ENCODE data around the gene KLHL29. TPM values are rescaled to one million over a fixed set of nuclear protein-coding genes. Genes with fewer than 3 reads are reported as not detected.

KLHL29 gene
- total RNA-seq, 1 donor = 1.0 TPM

- no peaks in the 10 kb centered on the region for H3K27me3 ChIP-seq (ENCODE audit: insufficient read depth, low read length)
Observed at GRCh38 chr2:23687713-23688112, 302.7 kb downstream of the KLHL29 start.

GRCh38 chr2:23688486-23689130, 303.6 kb downstream of the KLHL29 start:
- no peaks in the 10 kb centered on the region for H3K27me3 ChIP-seq (ENCODE audit: insufficient read depth, low read length)
- H3K4me3 ChIP-seq (ENCODE audit: low read length) = no peak overlapping the region
- H3K9me3 ChIP-seq (ENCODE audit: low read depth, low read length) = no peaks in the 10 kb centered on the region
- no peaks in the 10 kb centered on the region for H3K4me1 ChIP-seq (ENCODE audit: insufficient read depth, low read length)

More at GRCh38 chr2:23687713-23688112, 302.7 kb downstream of the KLHL29 start:
- H3K9me3 ChIP-seq (ENCODE audit: low read depth, low read length) = no peaks in the 10 kb centered on the region
- H3K4me3 ChIP-seq (ENCODE audit: low read length) = no peak overlapping the region
- no peaks in the 10 kb centered on the region for H3K4me1 ChIP-seq (ENCODE audit: insufficient read depth, low read length)

GRCh38 chr2:23689131-23689700, 304.2 kb downstream of the KLHL29 start:
- Histone ChIP-seq H3K4me3 (ENCODE audit: low read length) (no peak overlapping the region), H3K9me3 (ENCODE audit: low read depth, low read length) (no peaks in the 10 kb centered on the region), H3K4me1 (ENCODE audit: insufficient read depth, low read length) (no peaks in the 10 kb centered on the region), H3K27me3 (ENCODE audit: insufficient read depth, low read length) (no peaks in the 10 kb centered on the region)

- no peaks in the 10 kb centered on the region for H3K4me1 ChIP-seq (ENCODE audit: insufficient read depth, low read length)
- no peak overlapping the region for H3K4me3 ChIP-seq (ENCODE audit: low read length)
- no peaks in the 10 kb centered on the region for H3K27me3 ChIP-seq (ENCODE audit: insufficient read depth, low read length)
- no peaks in the 10 kb centered on the region for H3K9me3 ChIP-seq (ENCODE audit: low read depth, low read length)
Observed at GRCh38 chr2:23689891-23690290, 304.9 kb downstream of the KLHL29 start.

GRCh38 chr2:23690421-23691105, 305.6 kb downstream of the KLHL29 start:
- Histone ChIP-seq H3K9me3 (ENCODE audit: low read depth, low read length) (no peaks in the 10 kb centered on the region), H3K4me1 (ENCODE audit: insufficient read depth, low read length) (no peaks in the 10 kb centered on the region), H3K4me3 (ENCODE audit: low read length) (no peak overlapping the region), H3K27me3 (ENCODE audit: insufficient read depth, low read length) (no peaks in the 10 kb centered on the region)

- no peaks in the 10 kb centered on the region for H3K27me3 ChIP-seq (ENCODE audit: insufficient read depth, low read length)
- no peak overlapping the region for H3K4me3 ChIP-seq (ENCODE audit: low read length)
- H3K4me1 ChIP-seq (ENCODE audit: insufficient read depth, low read length) = no peaks in the 10 kb centered on the region
- no peaks in the 10 kb centered on the region for H3K9me3 ChIP-seq (ENCODE audit: low read depth, low read length)
Observed at GRCh38 chr2:23691106-23691470, 306.1 kb downstream of the KLHL29 start.

GRCh38 chr2:23691565-23691964, 306.6 kb downstream of the KLHL29 start:
- no peak overlapping the region for H3K4me3 ChIP-seq (ENCODE audit: low read length)
- H3K27me3 ChIP-seq (ENCODE audit: insufficient read depth, low read length) = no peaks in the 10 kb centered on the region
- no peaks in the 10 kb centered on the region for H3K4me1 ChIP-seq (ENCODE audit: insufficient read depth, low read length)
- H3K9me3 ChIP-seq (ENCODE audit: low read depth, low read length) = no peaks in the 10 kb centered on the region

GRCh38 chr2:23692263-23692662, 307.3 kb downstream of the KLHL29 start:
- Histone ChIP-seq H3K9me3 (ENCODE audit: low read depth, low read length) (no peaks in the 10 kb centered on the region), H3K4me1 (ENCODE audit: insufficient read depth, low read length) (no peaks in the 10 kb centered on the region), H3K4me3 (ENCODE audit: low read length) (no peak overlapping the region), H3K27me3 (ENCODE audit: insufficient read depth, low read length) (no peaks in the 10 kb centered on the region)

- Histone ChIP-seq H3K27me3 (ENCODE audit: insufficient read depth, low read length) (no peaks in the 10 kb centered on the region), H3K4me1 (ENCODE audit: insufficient read depth, low read length) (no peaks in the 10 kb centered on the region), H3K4me3 (ENCODE audit: low read length) (no peak overlapping the region), H3K9me3 (ENCODE audit: low read depth, low read length) (no peaks in the 10 kb centered on the region)
Observed at GRCh38 chr2:23692851-23693605, 308.0 kb downstream of the KLHL29 start.

- no peak overlapping the region for H3K4me3 ChIP-seq (ENCODE audit: low read length)
- no peaks in the 10 kb centered on the region for H3K4me1 ChIP-seq (ENCODE audit: insufficient read depth, low read length)
- no peaks in the 10 kb centered on the region for H3K27me3 ChIP-seq (ENCODE audit: insufficient read depth, low read length)
- no peaks in the 10 kb centered on the region for H3K9me3 ChIP-seq (ENCODE audit: low read depth, low read length)
Observed at GRCh38 chr2:23693606-23693951, 308.6 kb downstream of the KLHL29 start.

GRCh38 chr2:23694058-23695045, 309.4 kb downstream of the KLHL29 start:
- Histone ChIP-seq H3K9me3 (ENCODE audit: low read depth, low read length) (no peaks in the 10 kb centered on the region), H3K27me3 (ENCODE audit: insufficient read depth, low read length) (no peaks in the 10 kb centered on the region), H3K4me3 (ENCODE audit: low read length) (no peak overlapping the region), H3K4me1 (ENCODE audit: insufficient read depth, low read length) (no peaks in the 10 kb centered on the region)

GRCh38 chr2:23695214-23695889, 310.4 kb downstream of the KLHL29 start:
- no peaks in the 10 kb centered on the region for H3K4me1 ChIP-seq (ENCODE audit: insufficient read depth, low read length)
- no peaks in the 10 kb centered on the region for H3K9me3 ChIP-seq (ENCODE audit: low read depth, low read length)
- no peaks in the 10 kb centered on the region for H3K27me3 ChIP-seq (ENCODE audit: insufficient read depth, low read length)
- no peak overlapping the region for H3K4me3 ChIP-seq (ENCODE audit: low read length)

- Histone ChIP-seq H3K4me1 (ENCODE audit: insufficient read depth, low read length) (no peaks in the 10 kb centered on the region), H3K9me3 (ENCODE audit: low read depth, low read length) (no peaks in the 10 kb centered on the region), H3K27me3 (ENCODE audit: insufficient read depth, low read length) (no peaks in the 10 kb centered on the region), H3K4me3 (ENCODE audit: low read length) (no peak overlapping the region)
Observed at GRCh38 chr2:23695890-23696751, 311.1 kb downstream of the KLHL29 start.
